GM21381 (cell line): ENCODE data around the gene NEK8.
A peak's percentile ranks its signal among the peaks of the same experiment; 100 is the strongest.
"Not testable (repeated sequence)": the region's sequence is repeated elsewhere in the genome, so short reads cannot be mapped to it uniquely, and the experiment has no call there.

ENCODE experiments used
- ATAC-seq: cut with Tn5 transposase; IDR thresholded peaks from one replicate; pipeline ENCODE4 v1.9.1; 2021; ENCODE audit warnings: mild to moderate bottlenecking, moderate library complexity; ENCODE audit not compliant: unreplicated experiment

The NEK8 gene

GRCh38 chr17:28710861-28711722, 17.5 kb upstream of the NEK8 start:
- peak; percentile 73 for ATAC-seq

- peak; percentile 16 for ATAC-seq
Observed at GRCh38 chr17:28711723-28712031, 16.9 kb upstream of the NEK8 start, which contains the start of gene PROCA1. Gene PROCA1 (minus strand): TSS chr17:28711888. CDS start chr17:28711660, 228 bp downstream.

GRCh38 chr17:28712032-28712704, 16.4 kb upstream of the NEK8 start:
- ATAC-seq = no peak

- ATAC-seq = no peak
Observed at GRCh38 chr17:28712705-28713415, 15.7 kb upstream of the NEK8 start.

- no peak for ATAC-seq
Observed at GRCh38 chr17:28714281-28714680, 14.3 kb upstream of the NEK8 start.

GRCh38 chr17:28715217-28715616, 13.4 kb upstream of the NEK8 start:
- ATAC-seq = no peak

GRCh38 chr17:28716740-28717577, 11.6 kb upstream of the NEK8 start:
- no peak for ATAC-seq

GRCh38 chr17:28717578-28718332, 10.8 kb upstream of the NEK8 start, which contains the start of gene RAB34:
Gene RAB34 (minus strand): TSS chr17:28717868. CDS start chr17:28717266, 602 bp downstream.
- no peak for ATAC-seq

GRCh38 chr17:28718333-28719020, 10.1 kb upstream of the NEK8 start:
- no peak for ATAC-seq

GRCh38 chr17:28719021-28719433, 9.6 kb upstream of the NEK8 start:
- peak; percentile 2 for ATAC-seq

GRCh38 chr17:28720247-28720996, 8.2 kb upstream of the NEK8 start:
- ATAC-seq = no peak

GRCh38 chr17:28720997-28721329, 7.6 kb upstream of the NEK8 start:
- not testable (repeated sequence) for ATAC-seq

- ATAC-seq = no peak
Observed at GRCh38 chr17:28722417-28723158, 6.0 kb upstream of the NEK8 start.

- ATAC-seq = no peak
Observed at GRCh38 chr17:28723159-28723835, 5.3 kb upstream of the NEK8 start.

- not testable (repeated sequence) for ATAC-seq
Observed at GRCh38 chr17:28723836-28724499, 4.6 kb upstream of the NEK8 start.

GRCh38 chr17:28724500-28725165, 4.0 kb upstream of the NEK8 start:
- no peak for ATAC-seq
